GM21447 (cell line): ENCODE data around the gene PNLIPRP2.

ENCODE experiments used
- ATAC-seq: cut with Tn5 transposase; IDR thresholded peaks from one replicate; pipeline ENCODE4 v1.9.1; 2021; ENCODE audit not compliant: unreplicated experiment

The PNLIPRP2 gene

GRCh38 chr10:116679351-116679750 lies 58.6 kb downstream of the PNLIPRP2 start:
- ATAC-seq: no peak

GRCh38 chr10:116683166-116683565 lies 62.4 kb downstream of the PNLIPRP2 start:
- no peak for ATAC-seq

- no peak for ATAC-seq
These were observed 63.1 kb downstream of the PNLIPRP2 start for GRCh38 chr10:116683821-116684220.

GRCh38 chr10:116684781-116685180 lies 64.0 kb downstream of the PNLIPRP2 start:
- ATAC-seq: no peak

GRCh38 chr10:116685807-116686206 lies 65.1 kb downstream of the PNLIPRP2 start:
- no peak for ATAC-seq

- no peak for ATAC-seq
These were observed 65.9 kb downstream of the PNLIPRP2 start for GRCh38 chr10:116686632-116687031.

GRCh38 chr10:116687633-116688032 lies 66.9 kb downstream of the PNLIPRP2 start:
- ATAC-seq: no peak

GRCh38 chr10:116688241-116688711 lies 67.5 kb downstream of the PNLIPRP2 start:
- no peak for ATAC-seq

- ATAC-seq: no peak
These were observed 68.2 kb downstream of the PNLIPRP2 start for GRCh38 chr10:116688741-116689495.

- no peak for ATAC-seq
These were observed 69.0 kb downstream of the PNLIPRP2 start for GRCh38 chr10:116689744-116690143.

- no peak for ATAC-seq
These were observed 69.9 kb downstream of the PNLIPRP2 start for GRCh38 chr10:116690356-116691322.

- no peak for ATAC-seq
These were observed 70.9 kb downstream of the PNLIPRP2 start for GRCh38 chr10:116691635-116692034.

GRCh38 chr10:116692225-116692624 lies 71.5 kb downstream of the PNLIPRP2 start:
- ATAC-seq: no peak

GRCh38 chr10:116694243-116694926 lies 73.6 kb downstream of the PNLIPRP2 start:
- ATAC-seq: no peak
